Muscle of leg (tissue), 11 donors: ENCODE results near the gene MDK. TPM values are rescaled to one million over a fixed set of nuclear protein-coding genes. Genes with fewer than 3 reads are reported as not detected.

ENCODE experiments used
- DNase-seq: peaks from one replicate; pipeline ENCODE4 v3.0.0; 2013
- H3K27ac ChIP-seq: one replicate; pipeline ENCODE4 v1.5.1; 2013; ENCODE audit warnings: mild to moderate bottlenecking, low read length, control low read depth
- H3K27me3 ChIP-seq: one replicate; pipeline ENCODE4 v1.6.1; 2013; ENCODE audit warnings: low read length; ENCODE audit not compliant: control insufficient read depth, insufficient read depth
- H3K36me3 ChIP-seq: one replicate; pipeline ENCODE4 v1.6.1; 2013; ENCODE audit warnings: low read length; ENCODE audit not compliant: control insufficient read depth, insufficient read depth
- H3K4me1 ChIP-seq: one replicate; pipeline ENCODE4 v1.6.1; 2013; ENCODE audit warnings: low read length; ENCODE audit not compliant: control insufficient read depth, insufficient read depth
- H3K4me3 ChIP-seq: one replicate; pipeline ENCODE4 v1.5.1; 2013; ENCODE audit warnings: low read length, control low read depth
- H3K9me3 ChIP-seq: replicated peaks from 2 replicates; pipeline ENCODE4 v1.6.1; 2013; ENCODE audit warnings: low read depth, low read length; ENCODE audit not compliant: control insufficient read depth
- WGBS: methylation state at CpG from one replicate; pipeline ENCODE4 v1.1.5; 2013; ENCODE audit warnings: missing lambda C conversion rate; ENCODE audit not compliant: insufficient coverage; 5-methylcytosine and 5-hydroxymethylcytosine counted together
- polyA plus RNA-seq, 8 donors: library from polyadenylated mRNA; unstranded; fragments of 120-200 nt; gene quantifications; one replicate each; pipeline versions ENCODE4 v1.2.1 to v1.2.3, GENCODE V29; 2013; ENCODE audit warnings: inconsistent platforms in 1 of 8, low replicate concordance in 1 of 8; ENCODE audit not compliant: insufficient read length in 8 of 8, insufficient read depth in 1 of 8
- total RNA-seq: library from RNA; stranded (reverse); fragments of 120-200 nt; gene quantifications from one replicate; pipeline ENCODE4 v1.2.4, GENCODE V29; 2013

The MDK gene
- total and polyA plus RNA-seq, 9 donors = 132 to 317 (median 237) TPM

DNA sequence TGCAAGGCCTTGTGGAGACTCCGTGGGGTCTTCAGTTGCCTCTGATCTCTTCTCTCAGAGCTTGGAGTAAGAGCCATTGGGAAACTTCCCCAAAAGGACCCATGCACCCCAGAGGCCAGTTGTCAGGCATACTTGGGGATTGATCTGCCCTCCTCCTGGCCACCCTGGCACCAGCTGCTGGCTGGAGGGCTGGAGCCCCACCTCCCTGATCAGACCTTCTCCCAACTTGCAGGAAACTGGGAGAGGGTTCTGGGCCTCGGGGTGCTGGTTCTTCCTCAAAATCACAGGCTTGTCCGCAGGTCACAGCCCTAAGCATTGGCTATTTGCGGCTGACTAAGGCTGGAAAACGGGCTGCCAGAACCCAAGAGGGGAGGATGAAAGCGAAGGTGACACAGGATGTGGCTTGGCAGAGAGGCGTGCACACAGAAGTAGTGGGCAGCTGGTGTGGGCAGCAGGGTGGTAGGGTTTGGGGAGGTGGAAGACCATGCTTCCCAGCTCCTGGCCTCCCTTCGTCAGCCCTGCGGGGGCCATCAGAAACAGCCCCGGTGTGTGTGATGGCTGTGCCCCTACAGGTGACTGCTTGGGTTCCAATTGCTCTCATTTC lies 35.5 kb upstream of the MDK start:
- 75% methylated on average over 8 of the region's 10 CpGs for WGBS
- H3K4me1 ChIP-seq = peaks cover 41% of the 10 kb centered on the region

GRCh38 chr11:46346886-46347636 lies 34.4 kb upstream of the MDK start, which contains the start of gene DGKZ:
DGKZ (plus strand) TSS chr11:46347463; CDS start chr11:46347660, 197 bp downstream.
- Histone ChIP-seq H3K36me3 (peaks cover 11% of the 10 kb centered on the region), H3K4me1 (peaks cover 42% of the 10 kb centered on the region), H3K27ac (peak within 1 kb of the TSS; percentile 13), H3K27me3 (no peaks in the 10 kb centered on the region), H3K4me3 (peak within 1 kb of the TSS; percentile 82), H3K9me3 (no peaks in the 10 kb centered on the region)
- WGBS = 10% methylated on average over 80 of the region's 80 CpGs
- DNase-seq = peak; percentile 88

More for the DNA sequence above, 35.5 kb upstream of the MDK start:
- H3K9me3 ChIP-seq = no peaks in the 10 kb centered on the region
- DNase-seq = no peak
- H3K4me3 ChIP-seq = peak overlapping the region; percentile 43
- H3K27ac ChIP-seq = peak overlapping the region; percentile 69
- H3K36me3 ChIP-seq = peaks cover 11% of the 10 kb centered on the region
- H3K27me3 ChIP-seq = no peaks in the 10 kb centered on the region

DNA sequence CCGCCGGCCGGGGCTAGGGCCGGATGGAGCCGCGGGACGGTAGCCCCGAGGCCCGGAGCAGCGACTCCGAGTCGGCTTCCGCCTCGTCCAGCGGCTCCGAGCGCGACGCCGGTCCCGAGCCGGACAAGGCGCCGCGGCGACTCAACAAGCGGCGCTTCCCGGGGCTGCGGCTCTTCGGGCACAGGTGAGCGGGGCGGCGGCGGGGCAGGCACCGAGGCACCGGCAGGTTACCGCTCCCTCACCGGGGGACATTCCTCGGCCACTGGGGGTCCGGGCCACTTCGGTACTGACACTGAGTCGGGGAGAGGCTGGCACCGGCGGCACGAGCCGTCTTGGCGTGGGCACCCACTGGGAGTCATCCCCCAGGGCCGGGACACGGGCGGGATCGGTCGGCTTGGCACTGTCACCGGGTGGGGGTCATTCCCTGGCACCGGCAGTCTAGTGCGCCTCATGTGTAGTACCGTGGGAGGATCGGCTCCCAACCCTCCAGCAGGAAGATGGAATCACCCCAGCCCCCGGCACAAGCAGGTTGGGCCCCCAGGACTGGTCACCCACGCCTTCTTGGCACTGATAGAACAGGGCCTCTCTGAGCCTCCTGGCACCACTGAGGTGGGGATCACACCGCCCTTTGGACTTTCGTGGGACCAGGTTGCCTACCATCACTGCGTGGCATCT lies 33.7 kb upstream of the MDK start:
- H3K27me3 ChIP-seq = no peaks in the 10 kb centered on the region
- no peaks in the 10 kb centered on the region for H3K9me3 ChIP-seq
- peak overlapping the region; percentile 82 for H3K4me3 ChIP-seq
- no peak for DNase-seq
- H3K27ac ChIP-seq = peak overlapping the region; percentile 13
- H3K4me1 ChIP-seq = peaks cover 42% of the 10 kb centered on the region
- 8% methylated on average over 60 of the region's 63 CpGs for WGBS
- H3K36me3 ChIP-seq = peaks cover 15% of the 10 kb centered on the region

DNA sequence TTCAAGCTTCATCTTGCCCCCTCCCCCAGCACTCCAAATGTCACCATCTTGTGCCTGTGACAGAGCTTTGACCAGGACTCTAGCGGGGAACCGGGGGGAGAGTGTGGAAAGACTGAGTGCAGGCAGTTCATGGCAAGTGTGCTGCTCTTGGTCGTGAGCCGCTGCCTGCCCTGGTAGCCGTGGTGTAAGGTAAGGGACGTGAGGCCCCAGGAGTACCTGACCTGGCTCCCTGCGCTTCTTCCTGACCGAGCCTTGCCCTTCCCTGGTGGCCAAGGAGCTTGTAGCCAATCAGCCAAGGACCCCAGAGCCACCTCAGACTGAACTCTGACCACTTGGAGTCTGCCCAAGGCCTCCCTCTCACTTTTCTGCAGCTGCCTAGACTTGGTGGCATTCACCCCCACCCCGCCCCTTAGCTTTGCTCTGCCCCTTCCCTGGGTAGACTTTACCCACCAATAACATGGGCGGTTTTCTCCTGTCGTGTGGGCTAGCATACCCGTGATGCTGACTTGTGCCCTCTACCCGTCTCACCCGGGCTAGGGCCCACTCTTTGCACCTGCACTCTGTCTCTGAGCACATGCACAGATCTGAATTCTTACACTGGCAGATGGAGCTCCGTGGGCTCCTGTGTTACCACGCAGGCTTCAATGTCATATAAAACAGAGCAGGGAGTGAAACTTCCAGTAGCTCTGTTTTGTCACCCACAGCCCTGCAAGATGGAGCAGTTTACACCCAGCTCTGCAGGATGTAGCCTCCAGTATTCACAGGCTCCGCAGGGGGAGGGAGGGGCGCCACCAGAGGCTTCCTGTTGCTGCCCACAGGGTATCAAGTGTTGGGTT lies 32.7 kb upstream of the MDK start:
- Histone ChIP-seq H3K27me3 (no peaks in the 10 kb centered on the region), H3K4me3 (peak overlapping the region; percentile 82), H3K4me1 (peaks cover 45% of the 10 kb centered on the region), H3K27ac (no peak overlapping the region), H3K9me3 (no peaks in the 10 kb centered on the region), H3K36me3 (peaks cover 21% of the 10 kb centered on the region)
- WGBS = 56% methylated on average over 16 of the region's 18 CpGs
- DNase-seq = no peak

DNA sequence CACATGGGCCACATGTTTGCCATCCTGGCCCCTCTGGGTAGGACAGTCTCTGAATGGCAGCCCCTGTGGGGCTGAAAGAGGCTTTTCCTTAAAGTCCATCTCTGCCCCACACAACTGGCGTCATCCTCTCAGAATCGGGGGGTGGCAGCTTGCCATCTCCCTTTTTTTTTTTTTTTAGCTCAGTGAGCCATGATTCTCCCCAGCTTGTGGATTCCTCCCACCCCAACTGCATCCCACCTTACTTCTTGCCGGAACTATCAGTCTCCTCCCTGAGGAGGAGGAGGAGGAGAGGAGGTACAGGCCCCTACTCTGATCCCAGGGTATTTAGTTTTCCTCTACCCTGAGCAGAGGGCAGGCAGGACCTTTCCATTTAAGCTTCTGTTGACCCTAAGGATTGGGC lies 30.8 kb upstream of the MDK start:
- WGBS = 80% methylated on average over 1 of the region's 3 CpGs
- no peaks in the 10 kb centered on the region for H3K9me3 ChIP-seq
- no peaks in the 10 kb centered on the region for H3K27me3 ChIP-seq
- H3K4me3 ChIP-seq = no peak overlapping the region
- peaks cover 46% of the 10 kb centered on the region for H3K4me1 ChIP-seq
- no peak for DNase-seq
- peaks cover 23% of the 10 kb centered on the region for H3K36me3 ChIP-seq
- no peak overlapping the region for H3K27ac ChIP-seq

GRCh38 chr11:46351148-46351547 lies 30.3 kb upstream of the MDK start:
- Histone ChIP-seq H3K4me1 (peaks cover 48% of the 10 kb centered on the region), H3K4me3 (no peak overlapping the region), H3K9me3 (no peaks in the 10 kb centered on the region), H3K27me3 (no peaks in the 10 kb centered on the region), H3K36me3 (peaks cover 25% of the 10 kb centered on the region), H3K27ac (no peak overlapping the region)
- 74% methylated on average over 8 of the region's 8 CpGs for WGBS
- no peak for DNase-seq

DNA sequence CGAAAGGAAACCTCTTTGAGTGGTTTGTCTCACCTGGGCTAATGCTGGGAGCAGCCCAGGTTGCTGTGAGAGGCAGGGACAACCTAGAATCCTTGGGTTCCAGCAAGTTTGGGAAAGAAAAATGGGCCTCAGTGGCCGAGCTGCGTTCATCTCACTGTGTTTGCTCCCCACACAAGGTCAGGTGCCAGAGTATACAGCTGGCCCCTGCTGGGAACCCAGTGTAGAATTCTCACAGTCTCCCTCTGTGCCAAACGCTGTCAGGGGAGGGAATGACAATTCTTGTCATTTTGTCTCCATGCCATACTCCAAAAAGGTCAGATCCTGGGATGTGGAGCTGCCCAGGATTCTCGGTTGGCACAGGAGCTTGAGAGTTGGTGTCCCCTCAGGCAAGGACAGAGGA lies 29.9 kb upstream of the MDK start:
- Histone ChIP-seq H3K36me3 (peaks cover 29% of the 10 kb centered on the region), H3K27ac (no peak overlapping the region), H3K27me3 (no peaks in the 10 kb centered on the region), H3K4me3 (no peak overlapping the region), H3K4me1 (peaks cover 49% of the 10 kb centered on the region), H3K9me3 (no peaks in the 10 kb centered on the region)
- DNase-seq = no peak
- 55% methylated on average over 4 of the region's 5 CpGs for WGBS

DNA sequence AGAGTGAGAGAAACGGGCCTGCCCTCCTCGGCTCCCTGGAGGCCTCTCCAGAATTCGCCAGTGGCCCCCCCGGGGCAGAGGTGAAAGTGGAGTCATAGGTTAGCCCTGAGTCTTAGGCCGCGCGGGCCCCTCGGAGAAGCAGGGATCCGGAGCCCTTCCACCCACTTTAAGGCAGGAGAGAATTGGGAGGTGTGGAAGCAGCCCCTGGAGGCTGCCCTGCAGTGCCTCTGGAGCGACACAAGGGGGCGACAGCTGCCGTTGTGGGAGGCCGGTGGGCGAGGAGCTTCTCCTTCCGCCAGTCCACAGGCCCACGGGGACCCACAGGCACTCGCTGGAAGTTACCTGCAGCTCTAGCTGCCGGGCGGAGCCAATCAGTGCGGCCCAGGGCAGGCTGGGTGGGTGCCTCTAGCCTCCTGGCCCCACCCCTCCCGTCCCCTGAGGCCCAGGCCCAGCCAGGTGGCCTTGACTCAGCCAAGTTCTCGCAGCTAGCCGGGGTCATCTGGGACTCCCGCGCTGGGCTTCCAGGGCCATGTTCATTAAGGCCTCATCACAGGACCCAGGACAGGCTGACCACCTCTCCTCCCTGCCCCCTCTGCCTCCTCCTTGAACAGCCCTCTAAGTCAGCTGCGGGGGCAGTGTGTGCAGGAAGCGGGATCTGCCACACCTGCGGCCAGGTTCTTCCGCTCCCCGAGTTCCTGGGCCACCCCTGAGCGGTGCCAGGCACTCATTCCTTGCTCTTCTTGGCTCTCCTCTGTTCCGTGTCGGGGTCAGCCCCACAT lies 29.2 kb upstream of the MDK start:
- 40% methylated on average over 24 of the region's 33 CpGs for WGBS
- no peaks in the 10 kb centered on the region for H3K9me3 ChIP-seq
- DNase-seq = no peak
- H3K27ac ChIP-seq = peak overlapping the region; percentile 31
- H3K4me3 ChIP-seq = peak overlapping the region; percentile 3
- peaks cover 29% of the 10 kb centered on the region for H3K36me3 ChIP-seq
- H3K4me1 ChIP-seq = peaks cover 49% of the 10 kb centered on the region
- H3K27me3 ChIP-seq = no peaks in the 10 kb centered on the region

GRCh38 chr11:46353698-46354097 lies 27.8 kb upstream of the MDK start:
- Histone ChIP-seq H3K4me3 (no peak overlapping the region), H3K9me3 (no peaks in the 10 kb centered on the region), H3K27ac (no peak overlapping the region), H3K36me3 (peaks cover 34% of the 10 kb centered on the region), H3K4me1 (peaks cover 39% of the 10 kb centered on the region), H3K27me3 (no peaks in the 10 kb centered on the region)
- 13% methylated on average over 3 of the region's 9 CpGs for WGBS
- DNase-seq = no peak
